ENCODE data around the gene MAN1A2.
"Not testable (repeated sequence)": the region's sequence is repeated elsewhere in the genome, so short reads cannot be mapped to it uniquely, and the experiment has no call there.

The MAN1A2 gene

GRCh38 chr1:117501281-117501680 is 134.0 kb downstream of the MAN1A2 start:
- DNase-seq = no peak

DNA sequence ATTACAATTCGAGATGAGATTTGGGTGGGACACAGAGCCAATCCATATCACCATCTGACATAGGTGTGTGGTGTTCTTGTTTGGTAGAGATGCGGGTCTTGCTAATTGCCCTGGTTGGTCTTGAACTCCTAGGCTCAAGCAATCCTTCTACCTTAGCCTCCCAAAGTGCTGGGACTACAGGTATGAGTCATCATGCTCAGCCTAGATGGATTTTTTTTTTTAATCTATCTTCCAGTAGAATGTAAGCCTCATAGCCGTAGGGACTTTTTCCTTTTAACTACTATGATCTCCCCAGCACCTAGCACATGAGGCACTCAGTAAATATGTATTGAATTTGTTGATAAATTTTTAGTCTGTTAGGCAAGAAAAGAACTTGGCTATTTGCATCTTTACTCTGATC is 144.0 kb downstream of the MAN1A2 start:
- DNase-seq = no peak

DNA sequence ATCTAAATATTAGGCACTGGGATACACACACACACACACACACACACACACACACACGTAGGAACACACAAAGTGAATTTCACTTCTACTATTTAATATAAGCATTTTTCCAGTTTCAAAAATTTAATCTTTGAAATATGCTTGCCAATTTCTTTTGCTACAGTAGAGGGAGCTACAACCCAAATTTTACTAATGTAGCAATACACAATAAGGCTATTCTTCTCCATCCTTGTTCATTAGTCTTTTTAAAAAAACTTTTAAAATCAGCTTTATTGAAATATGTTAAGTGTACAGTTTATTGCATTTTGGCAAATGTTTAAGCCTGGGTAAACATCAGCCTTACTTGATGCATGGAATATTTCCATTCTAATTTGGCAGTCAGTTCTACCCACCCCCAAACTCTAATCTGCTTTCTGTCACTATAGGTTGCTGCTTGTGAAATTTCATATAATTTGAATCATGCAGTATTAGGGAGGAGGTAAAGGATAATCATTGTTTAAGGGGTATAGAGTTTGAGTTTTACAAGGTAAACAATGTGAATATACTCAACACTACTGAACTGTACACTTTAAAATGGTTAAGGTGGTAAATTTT is 145.6 kb downstream of the MAN1A2 start:
- no peak for DNase-seq

DNA sequence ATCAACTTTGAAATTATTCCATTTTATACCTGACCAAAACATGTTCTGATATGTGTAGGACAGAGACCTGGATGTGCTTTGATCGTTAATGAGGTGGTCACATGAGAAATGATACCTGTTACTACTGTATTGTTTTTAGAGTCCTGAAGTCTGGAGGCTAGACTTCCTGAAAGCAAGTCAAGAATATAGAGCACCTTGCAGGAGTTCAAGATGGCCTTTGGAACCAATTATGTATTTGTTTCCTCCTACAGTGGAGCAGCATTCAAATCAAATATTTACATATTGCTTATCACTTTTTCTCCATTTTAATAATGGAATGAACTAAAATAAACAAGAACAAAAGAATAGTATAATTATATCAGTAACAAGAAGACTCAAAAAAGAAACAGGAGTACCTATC is 155.9 kb downstream of the MAN1A2 start:
- DNase-seq = no peak

- no peak for DNase-seq
These were observed 159.8 kb downstream of the MAN1A2 start for GRCh38 chr1:117527074-117527473.

GRCh38 chr1:117527566-117528102 is 160.4 kb downstream of the MAN1A2 start:
- DNase-seq = no peak

DNA sequence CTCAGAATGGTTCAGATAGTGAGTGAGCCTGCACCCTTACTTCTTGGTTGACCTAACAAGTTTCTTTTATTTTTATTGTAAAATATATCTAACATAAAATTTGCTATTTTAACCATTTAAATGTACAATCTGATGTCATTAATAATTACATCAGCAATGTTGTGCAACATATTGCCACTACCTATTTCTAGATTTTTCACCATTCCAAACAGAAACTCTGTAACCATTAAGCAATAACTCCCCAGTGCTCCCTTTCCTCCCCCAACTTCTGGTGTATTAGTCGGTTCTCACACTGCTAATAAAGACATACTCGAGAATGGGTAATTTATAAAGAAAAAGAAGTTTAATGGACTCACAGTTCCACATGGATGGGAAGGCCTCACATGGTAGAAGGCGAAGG is 162.4 kb downstream of the MAN1A2 start:
- no peak for DNase-seq

DNA sequence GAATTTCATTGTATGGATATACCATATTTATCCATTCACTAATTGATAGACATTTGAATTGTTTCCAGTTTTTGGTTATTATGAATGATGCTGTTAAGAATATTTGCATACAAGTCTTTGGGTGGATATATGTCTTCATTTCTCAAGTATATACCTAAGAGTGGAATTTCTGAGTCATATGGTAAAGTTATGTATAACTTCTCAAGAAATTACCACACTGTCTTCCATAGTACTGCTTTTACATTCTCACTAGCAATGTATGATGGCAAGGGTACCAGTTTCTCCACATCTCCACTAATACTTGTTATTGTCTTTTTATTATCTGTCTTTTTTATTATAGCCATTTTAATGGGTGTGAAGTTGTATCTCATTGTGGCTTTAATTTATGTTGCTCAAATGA is 164.0 kb downstream of the MAN1A2 start:
- DNase-seq = no peak

DNA sequence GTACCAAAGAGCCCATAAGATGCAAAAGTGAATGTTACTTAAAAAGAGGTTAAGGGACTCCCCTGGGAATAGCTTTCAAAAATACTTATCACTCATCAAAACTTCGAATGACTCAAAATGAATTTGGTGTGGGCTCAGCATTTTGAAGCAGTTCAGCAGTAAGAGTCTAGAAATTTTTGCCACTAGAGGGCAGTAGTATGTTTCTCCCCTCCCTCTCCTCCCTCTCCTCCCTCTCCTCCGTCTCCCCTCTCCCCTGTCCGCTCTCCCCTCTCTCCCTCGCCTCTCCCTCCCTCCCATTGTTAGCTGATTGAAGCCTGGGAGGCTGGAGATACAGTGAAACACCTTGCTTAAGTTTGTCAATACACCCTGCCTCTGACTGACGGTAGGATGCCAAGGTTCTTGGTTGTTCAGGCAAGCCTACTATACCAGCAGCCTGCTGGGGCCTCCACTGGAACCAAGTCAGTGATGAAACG is 167.8 kb downstream of the MAN1A2 start:
- peak; percentile 9 for DNase-seq

DNA sequence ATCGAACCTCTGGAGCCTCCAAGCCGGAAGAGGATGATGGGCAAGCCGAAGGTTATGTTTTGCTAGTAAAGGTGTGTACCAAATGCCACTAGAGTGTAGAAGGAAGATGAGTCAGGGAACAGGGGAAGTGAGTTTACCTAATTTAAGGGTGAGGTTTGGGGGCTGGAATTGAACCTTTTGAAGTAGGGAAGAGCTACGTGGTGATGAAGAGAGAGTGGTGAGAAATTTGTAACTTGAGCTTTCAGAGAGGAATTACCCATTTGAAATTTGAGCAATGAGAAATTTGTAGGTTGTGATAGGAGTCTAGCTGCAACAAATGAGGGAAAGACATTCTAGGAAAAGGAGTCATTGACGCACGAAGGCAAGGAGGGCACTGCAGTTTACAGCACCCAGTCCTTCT is 168.6 kb downstream of the MAN1A2 start:
- DNase-seq = no peak

GRCh38 chr1:117537291-117537920 is 170.2 kb downstream of the MAN1A2 start:
- DNase-seq = no peak

DNA sequence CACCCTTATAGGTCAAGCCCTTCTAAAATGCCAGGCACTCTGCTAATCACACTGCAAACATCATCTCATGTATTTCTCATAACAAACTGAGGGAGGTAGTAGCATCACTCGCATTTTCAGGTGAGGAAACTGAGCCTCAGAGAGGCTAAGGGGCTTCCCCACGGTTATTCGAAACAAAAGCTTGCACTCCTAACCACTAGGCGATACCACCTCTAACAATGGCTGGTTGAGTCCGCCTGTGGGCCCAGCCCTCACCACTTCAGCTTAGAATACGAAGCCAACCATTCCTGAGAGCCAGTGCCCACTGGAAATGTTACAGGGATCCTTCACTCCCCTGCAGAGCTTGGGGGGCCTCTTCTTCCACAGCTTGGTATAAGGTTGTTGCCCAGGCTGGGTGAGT is 173.3 kb downstream of the MAN1A2 start:
- DNase-seq = no peak

- no peak for DNase-seq
These were observed 173.8 kb downstream of the MAN1A2 start for GRCh38 chr1:117541003-117541402.

DNA sequence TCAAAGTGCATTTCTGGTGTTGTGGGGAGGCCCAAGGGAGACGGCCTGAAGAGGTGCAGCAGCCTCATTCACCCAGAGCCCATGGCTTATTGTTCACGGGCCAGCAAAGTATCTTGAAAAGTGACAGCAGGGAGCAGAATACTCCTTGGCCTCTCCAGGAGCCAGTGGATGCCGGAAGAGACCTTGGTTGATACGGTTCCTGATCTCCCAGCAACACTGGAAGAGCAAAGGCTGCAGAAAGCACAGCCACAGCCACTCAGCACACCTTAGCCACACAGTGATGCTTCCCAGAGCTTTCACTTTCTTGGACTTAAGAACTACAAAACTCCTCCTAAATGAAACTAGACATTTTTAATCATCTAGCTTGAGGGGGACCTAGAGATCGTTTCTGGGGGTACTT is 174.3 kb downstream of the MAN1A2 start:
- no peak for DNase-seq

DNA sequence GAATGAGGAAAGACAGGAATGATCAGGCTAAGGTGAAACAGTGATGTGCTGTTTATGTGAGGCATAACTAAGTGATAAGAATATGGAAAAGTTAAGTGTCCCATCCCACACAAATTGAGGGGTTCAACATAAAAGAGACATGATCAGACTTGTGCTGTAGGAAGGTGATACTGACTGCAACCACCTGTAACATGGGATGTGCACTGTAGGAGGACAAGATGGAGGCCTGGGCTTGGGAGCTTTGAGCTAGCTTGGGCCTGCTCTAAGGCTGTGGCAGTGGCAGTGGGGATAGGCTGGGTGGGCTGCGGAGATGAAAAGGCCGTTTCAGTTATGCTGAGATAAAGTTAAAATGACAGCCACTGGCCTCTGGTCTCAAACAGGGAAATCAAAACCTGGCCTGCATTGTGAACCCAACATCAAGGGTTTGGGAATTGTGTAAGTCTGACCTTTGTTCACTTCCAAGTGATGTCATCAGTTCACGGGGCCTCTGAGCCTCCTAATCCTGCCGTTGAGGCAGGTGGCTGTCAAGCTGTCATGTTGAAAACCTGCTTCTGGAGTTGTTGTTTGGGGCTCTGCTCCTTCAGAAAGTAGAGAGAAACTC is 177.4 kb downstream of the MAN1A2 start:
- DNase-seq = no peak

GRCh38 chr1:117546467-117546866 is 179.2 kb downstream of the MAN1A2 start:
- DNase-seq = no peak

DNA sequence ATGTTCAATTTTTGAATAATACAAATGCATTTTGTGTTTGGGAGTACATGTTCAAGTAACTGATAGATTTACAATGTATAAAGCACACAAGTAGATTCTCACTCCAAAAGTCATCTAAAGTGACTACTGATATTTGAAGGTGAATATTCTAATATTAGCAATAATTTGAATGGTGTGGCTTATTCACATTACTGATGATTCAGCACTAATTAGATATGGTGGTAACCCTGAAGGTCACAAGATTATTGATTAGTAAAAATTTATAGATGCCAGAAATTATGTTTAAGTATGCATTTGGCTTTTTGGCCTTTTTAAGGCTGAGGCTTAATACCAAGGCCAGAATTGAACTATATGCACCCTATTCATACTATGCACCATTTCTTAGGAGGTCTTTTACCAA is 186.2 kb downstream of the MAN1A2 start:
- DNase-seq = no peak

- no peak for DNase-seq
These were observed 188.6 kb downstream of the MAN1A2 start for GRCh38 chr1:117555806-117556205.

DNA sequence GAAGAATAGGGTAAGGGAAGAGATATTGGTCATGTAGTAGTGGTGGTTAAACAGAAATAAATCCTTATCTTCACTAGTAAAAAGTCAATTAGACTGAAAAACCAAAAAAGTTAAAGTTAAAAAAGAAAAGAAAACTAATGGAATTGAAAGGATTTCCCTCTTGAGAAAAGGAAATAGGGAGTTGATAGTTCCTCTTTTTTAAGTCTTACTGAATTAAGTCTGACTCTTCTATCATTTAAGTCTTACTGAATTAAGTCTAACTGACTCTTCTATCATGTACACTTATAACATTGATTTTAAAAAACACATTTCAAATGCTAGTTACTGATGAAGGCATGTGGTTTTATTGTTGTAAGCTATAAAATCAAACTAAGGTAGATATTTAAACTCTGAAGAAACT is 189.1 kb downstream of the MAN1A2 start:
- DNase-seq = no peak

DNA sequence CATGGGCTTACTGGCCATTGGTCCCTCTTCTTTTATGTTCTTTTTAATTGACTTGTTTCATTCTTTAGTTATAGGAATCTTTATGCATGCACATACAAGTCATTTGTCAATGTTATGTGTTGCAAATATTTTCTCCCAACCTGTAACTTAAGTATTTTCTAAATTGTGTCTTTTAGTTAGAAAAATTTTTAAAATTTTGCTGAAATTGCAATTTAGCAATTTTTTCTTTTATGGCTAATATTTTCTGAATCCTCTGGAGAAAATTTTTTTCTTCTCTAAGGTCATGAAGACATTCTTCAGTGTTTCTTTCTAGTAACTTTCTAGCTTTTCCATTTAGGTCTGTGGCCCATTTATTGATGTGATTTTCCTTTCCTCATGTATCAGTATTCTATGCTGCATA is 189.7 kb downstream of the MAN1A2 start:
- no peak for DNase-seq

DNA sequence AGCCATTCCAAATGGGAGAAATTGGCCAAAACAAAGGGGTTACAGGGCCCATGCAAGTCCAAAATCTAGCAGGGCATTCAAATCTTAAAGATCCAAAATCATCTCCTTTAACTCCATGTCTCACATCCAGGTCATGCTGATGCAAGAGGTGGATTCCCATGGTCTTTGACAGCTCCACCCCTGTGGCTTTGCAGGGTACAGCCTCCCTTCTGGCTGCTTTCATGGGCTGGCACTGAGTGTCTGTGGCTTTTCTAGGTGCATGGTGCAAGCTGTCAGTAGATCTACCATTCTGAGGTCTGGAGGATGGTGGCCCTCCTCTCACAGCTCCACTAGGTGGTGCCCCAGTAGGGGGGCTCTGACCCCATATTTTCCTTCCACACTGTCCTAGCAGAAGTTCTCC is 191.2 kb downstream of the MAN1A2 start:
- not testable (repeated sequence) for DNase-seq

- no peak for DNase-seq
These were observed 191.9 kb downstream of the MAN1A2 start for GRCh38 chr1:117559139-117559538.

GRCh38 chr1:117559985-117560384 is 192.7 kb downstream of the MAN1A2 start:
- no peak for DNase-seq

GRCh38 chr1:117561071-117561470 is 193.8 kb downstream of the MAN1A2 start:
- no peak for DNase-seq

Measured in activated gamma-delta T cell treated with Interleukin-2 at 50 U/mL for 16 hours (primary cell).